Omental fat pad (tissue), 4 donors: ENCODE data around the gene SCO2. TPM values are rescaled to one million over a fixed set of nuclear protein-coding genes. Genes with fewer than 3 reads are reported as not detected.
A peak's percentile ranks its signal among the peaks of the same experiment; 100 is the strongest.

Experiments
- ATAC-seq: fragments of 150-250 bp; one replicate; pipeline ENCODE4 v1.9.1; 2016; ENCODE audit warnings: mild to moderate bottlenecking, moderate library complexity; ENCODE audit not compliant: low FRiP score
- DNase-seq: peaks from one replicate; pipeline ENCODE4 v3.0.0-alpha.2; 2019; ENCODE audit warnings: low spot score
- CTCF ChIP-seq, 3 donors: fragments of 450-650 bp; IDR thresholded peaks; one replicate each; pipeline ENCODE4 v1.5.1; 2016 to 2017; ENCODE audit warnings: antibody characterized with exemption in 3 of 3, mild to moderate bottlenecking in 3 of 3, moderate library complexity in 2 of 3
- total RNA-seq, 4 donors: library from RNA; depleted of rRNA; stranded (reverse); fragments of >200 nt; gene quantifications; one replicate each; pipeline ENCODE4 v1.1.0, GENCODE V29; 2016

The SCO2 gene
- 10 to 100 TPM in 2 of 4 donors, 1 to 10 TPM in 2; 2.8 to 15.0 (median 9.2) TPM for total RNA-seq

GRCh38 chr22:50525104-50525857 lies at the start of gene SCO2:
TSS of gene SCO2 (minus strand) at chr22:50525598. CDS start at chr22:50524411, 1,187 bp downstream.
- TF ChIP-seq CTCF (IDR thresholded peaks at IDR 0.05) = no peak
- ATAC-seq (peak; percentile 66), DNase-seq (peak; percentile 87)

DNA sequence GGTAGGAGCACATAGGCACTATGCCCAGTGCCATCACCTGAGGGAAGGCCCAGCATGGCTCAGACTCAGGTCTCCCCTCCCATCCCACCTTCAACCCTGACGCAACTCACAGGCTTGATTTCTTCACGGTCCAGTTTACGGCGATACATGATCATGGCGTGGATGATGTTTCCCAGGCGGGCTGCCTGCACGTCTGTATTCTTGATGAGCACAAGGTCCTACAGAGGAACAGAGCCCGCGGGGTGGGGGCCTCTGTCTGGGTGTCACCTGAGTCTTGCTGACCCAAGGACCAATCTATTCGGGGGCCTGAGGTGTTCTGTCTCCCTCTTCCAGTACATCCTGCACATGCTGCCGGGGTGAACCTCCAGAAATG lies 49.0 kb upstream of the SCO2 start:
- ATAC-seq (no peak), DNase-seq (no peak)
- no peak for TF ChIP-seq CTCF (IDR thresholded peaks at IDR 0.05)

DNA sequence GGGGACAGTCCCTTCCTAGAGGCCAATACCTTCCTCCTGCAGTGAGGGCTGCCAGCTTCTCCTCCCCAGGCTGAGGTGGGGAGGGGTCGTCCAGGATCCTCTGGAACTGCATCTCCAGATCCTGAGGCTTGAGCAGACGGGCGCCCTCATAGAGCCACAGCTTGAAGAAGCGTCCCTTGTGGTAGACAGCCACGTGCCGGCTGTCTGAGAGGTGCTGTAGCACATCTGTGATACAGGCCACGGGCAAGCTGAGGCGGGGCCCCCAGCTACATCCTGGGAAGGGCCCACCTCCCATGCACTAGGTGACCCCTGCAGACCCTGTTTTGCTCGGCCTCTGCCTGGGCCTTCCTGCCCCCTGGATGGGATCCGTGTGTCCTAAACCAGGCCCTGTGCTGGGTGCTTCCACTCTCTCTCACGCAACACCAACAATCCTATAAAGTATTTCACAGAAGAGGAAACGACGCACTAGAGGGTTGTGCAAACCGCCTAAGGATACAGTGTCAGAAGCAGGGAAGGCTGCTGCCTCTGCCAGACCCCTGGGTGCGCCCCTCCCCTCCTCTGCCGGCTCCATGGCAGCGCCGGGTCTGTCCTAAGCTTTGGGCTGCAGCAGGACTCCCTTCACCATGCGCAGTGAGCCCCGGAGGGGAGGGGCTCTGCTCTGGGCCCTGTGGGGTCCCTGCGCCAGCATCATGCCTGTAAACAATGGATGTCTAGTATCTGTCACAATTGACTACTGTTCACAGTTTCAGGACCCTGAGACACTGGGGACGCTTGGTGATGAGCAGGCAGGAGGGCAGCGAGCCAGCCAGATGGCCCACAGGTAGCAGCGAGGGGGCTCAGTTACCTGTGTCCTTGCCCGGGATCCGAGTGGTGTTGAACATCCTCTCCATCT lies 48.3 kb upstream of the SCO2 start:
- DNase-seq (no peak), ATAC-seq (no peak)
- TF ChIP-seq CTCF (IDR thresholded peaks at IDR 0.05) = no peak

DNA sequence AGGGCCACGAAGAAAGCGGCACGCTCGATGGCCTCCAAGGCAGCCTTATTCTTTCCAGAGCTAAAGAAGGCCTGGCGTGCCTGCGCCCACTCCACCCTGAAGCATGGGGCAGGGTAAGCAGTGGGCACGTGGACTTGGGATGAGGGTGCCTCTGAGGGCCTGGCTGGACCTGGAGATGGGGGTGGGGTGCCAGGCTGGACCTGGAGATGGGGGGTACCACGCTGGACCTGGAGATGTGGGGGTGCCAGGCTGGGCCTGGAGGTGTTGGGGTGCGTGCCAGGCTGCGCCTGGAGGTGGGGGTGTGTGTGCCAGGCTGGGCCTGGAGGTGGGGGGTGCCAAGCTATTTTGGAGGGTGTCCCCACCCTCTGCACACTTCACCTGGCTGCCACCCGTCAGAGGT lies 47.6 kb upstream of the SCO2 start:
- ATAC-seq = no peak
- TF ChIP-seq CTCF (IDR thresholded peaks at IDR 0.05) = no peak
- DNase-seq = no peak

GRCh38 chr22:50571264-50572175 lies 46.1 kb upstream of the SCO2 start:
- DNase-seq = no peak
- TF ChIP-seq CTCF (IDR thresholded peaks at IDR 0.05) = no peak
- no peak for ATAC-seq

DNA sequence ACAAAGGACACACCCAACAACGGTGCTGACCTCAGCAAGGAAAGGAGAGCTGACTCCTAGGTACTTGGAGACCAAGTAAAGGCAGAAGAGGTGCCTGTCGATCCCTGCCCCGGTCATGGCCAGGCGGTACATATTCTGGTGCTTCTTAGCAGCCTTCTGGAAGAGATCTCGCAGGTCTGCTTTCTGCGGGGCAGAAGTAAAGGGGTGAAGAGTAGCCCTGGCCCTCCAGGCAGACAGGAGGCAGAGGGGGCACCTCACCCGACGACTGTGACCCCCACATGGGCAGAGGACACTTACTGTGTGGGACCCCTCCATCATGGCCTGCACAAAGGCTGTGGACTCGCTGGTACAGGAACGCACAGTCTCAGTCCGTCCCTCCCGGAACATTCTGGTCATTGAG lies 45.5 kb upstream of the SCO2 start:
- no peak for ATAC-seq
- TF ChIP-seq CTCF (IDR thresholded peaks at IDR 0.05) = no peak
- no peak for DNase-seq
